Breast epithelium (tissue), 3 donors: Measurements from ENCODE around the gene GALNT9.

Source experiments
- CTCF ChIP-seq, 3 donors: fragments of 450-650 bp; IDR thresholded peaks; one replicate each; pipeline ENCODE4 v1.5.1; 2016 to 2017; ENCODE audit warnings: antibody characterized with exemption in 3 of 3, mild to moderate bottlenecking in 3 of 3, moderate library complexity in 3 of 3
- POLR2A ChIP-seq: fragments of 450-650 bp; IDR thresholded peaks from one replicate; pipeline ENCODE4 v1.6.1; 2016; ENCODE audit warnings: antibody characterized with exemption, mild to moderate bottlenecking, moderate library complexity
- POLR2AphosphoS5 ChIP-seq, 3 donors: sonication (generic); formaldehyde crosslinking; IDR thresholded peaks; one replicate each; pipeline ENCODE4 v1.6.1; 2017; ENCODE audit warnings: antibody characterized with exemption in 3 of 3

GRCh38 chr12:132313182-132313581, 16.2 kb downstream of the GALNT9 start:
- TF ChIP-seq CTCF (IDR thresholded peaks at IDR 0.05) (no peak), POLR2AphosphoS5 (IDR thresholded peaks at IDR 0.05) (no peak), POLR2A (no peak)
